Measurements from ENCODE around the gene PLRG1.

PLRG1 gene

DNA sequence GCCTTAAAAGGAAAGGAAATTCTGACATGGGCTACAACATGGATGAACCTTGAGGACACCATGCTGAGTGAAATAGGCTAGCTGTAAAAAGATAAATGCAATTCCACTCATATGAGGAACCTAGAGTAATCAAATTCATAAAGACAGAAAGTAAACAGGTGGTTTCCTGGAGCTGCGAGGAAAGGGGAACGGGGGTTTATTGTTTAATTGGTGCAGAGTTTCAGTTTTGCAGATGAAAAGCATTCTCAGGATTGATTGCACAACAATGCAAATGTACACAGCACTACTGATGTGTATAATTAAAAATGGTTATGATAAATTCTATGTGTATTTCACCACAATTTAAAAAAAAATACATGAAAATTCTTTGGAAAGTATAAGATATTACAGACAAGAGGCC lies 24.0 kb downstream of the PLRG1 start:
- in situ Hi-C loops (cut with MboI; ENCODE audit: low sequenced_read_pairs): no loop called here

DNA sequence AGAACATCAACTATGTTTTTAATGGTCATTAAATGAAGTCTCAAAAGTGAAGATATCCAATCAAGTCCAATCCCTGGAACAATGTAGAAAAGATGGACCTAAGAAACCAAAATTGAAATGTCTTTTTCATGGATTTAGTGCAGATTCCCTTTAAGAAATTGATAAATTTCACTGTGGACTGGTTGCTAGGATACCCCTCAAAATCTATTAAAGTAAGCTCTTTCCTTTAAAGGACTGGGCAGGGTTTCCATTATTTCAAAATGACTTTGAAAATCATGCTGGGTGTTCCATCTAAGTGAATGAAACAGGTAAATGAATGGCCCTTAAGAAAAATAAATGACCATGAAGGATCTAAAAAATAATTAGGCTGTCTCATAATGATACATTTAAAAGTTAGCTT lies 28.6 kb downstream of the PLRG1 start:
- in situ Hi-C loops (cut with MboI; ENCODE audit: low sequenced_read_pairs): no loop called here

DNA sequence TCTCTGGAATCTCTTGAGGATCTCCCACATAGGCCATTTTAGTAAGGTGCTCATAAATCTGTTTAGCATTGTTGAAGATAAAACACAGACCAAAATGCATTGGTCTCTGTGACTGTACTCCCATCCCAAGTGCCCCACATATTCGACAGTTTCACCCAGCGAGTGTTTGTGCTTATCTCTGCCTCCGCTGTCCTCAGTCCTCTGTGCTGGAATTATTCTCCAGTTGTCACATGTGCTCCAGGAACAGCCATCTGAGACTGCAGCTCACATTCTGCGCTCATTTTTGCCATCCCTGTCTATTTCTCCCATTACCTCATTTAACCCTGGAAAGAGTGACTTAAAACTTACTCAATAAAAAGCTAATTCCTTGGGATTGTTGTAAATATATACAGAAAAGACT lies 31.0 kb downstream of the PLRG1 start:
- in situ Hi-C loops (cut with MboI; ENCODE audit: low sequenced_read_pairs): no loop called here

DNA sequence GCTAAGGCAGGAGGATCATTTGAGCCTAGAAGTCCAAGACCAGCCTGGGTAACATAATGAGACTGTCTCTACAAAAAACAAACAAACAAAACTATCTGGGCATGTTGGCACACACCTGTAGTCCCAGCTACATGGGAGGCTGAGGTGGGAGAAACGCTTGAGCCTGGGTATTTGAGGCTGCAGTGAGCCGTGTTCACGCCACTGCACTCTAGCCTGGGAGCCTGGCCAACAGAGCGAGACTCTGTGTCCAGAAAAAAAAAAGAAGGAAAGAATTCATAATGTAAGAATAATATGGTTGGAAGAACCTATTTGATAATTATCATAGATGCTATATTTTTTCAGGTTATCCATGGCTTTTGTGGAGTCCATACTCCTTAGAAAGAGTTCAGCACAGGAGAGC lies 32.6 kb downstream of the PLRG1 start:
- in situ Hi-C loops (cut with MboI; ENCODE audit: low sequenced_read_pairs): no loop called here

DNA sequence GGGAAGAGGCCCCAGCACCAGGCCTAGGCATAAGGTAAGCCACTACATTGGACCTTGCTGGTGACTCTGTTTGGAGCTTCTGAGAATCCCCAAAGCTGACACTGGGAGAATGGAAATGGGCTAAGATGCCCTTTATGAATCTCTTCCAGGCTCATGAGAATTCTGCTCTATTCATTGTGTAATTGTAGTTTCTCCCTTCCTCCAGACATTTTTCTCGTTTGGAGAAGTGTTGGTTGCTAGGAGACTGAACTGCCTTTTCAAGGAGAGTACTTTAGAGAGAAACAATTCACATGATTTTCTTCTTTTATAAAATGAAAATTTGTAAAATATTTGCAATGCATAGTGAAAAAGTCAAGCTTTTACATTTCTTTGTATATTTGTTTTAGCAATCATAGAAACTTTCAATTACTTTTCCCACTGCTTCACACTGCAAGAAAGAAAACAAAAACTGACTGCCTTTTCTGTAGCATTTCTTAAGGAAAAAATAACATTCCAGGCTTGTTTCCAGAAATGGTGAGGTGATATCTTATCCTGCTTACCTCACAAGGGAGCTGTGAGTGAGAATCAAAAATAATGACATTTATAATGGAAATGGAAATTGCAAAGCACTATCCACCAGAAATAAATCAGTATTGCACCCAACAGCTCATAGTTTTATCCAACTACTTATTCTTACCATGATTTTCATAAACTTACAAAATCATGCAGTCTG lies 33.7 kb downstream of the PLRG1 start:
- in situ Hi-C loops (cut with MboI; ENCODE audit: low sequenced_read_pairs): no loop called here

DNA sequence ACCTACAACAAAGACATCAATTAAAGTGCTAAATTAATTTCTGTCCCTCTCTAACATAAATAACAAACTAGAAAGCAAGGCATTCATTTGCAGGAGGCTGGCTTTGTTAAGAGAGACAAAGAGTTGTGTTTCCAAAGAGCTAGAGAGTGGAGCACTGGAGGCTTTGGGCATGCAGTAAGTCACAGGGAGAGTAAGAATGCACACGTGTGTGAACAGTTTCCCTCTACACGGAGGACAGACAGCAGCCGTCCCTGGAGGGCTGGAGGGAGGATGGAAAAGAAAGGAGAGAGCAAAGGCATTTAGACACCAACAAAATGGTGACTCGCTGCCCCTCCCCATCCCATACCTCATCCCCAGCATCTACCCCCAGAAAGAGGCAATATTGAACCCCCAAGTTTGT lies 38.2 kb downstream of the PLRG1 start:
- in situ Hi-C loops (cut with MboI; ENCODE audit: low sequenced_read_pairs): no loop called here

DNA sequence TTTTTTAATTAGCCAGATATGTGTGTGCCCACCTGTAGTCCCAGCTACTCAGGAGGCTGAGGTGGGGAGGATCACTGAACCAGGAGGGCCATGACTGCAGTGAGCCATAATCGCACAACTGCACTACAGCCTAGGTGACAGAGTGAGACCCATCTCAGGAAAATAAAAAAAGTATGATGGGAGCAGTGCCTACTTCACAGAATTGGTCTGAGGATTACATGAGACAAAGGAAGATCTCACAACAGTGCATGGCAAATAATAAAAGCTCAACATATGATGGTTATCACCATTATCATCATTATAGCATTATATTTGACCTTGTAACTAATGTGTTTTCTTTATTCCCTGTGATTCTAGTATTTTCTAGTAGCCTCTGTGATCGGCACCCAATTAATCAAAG lies 38.7 kb downstream of the PLRG1 start:
- in situ Hi-C loops (cut with MboI; ENCODE audit: low sequenced_read_pairs): no loop called here

DNA sequence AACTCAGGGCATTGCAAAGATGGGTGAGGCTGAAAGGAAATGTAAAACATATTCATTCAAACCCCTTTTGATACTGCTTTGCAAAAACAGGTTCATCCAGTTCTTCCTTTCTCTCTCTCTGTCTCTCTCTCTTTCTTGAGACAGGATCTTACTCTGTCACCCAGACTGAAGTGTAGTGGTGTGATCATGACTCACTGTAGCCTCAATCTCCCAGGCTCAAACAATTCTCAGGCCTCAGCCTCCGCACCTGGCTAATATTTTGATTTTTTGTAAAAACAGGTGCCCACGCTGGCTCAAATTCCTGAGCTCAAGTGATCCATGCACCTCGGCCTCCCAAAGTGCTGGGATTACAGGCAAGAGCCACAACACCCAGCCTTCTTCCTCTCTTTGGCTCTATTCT lies 43.0 kb downstream of the PLRG1 start:
- in situ Hi-C loops (cut with MboI; ENCODE audit: low sequenced_read_pairs): no loop called here

DNA sequence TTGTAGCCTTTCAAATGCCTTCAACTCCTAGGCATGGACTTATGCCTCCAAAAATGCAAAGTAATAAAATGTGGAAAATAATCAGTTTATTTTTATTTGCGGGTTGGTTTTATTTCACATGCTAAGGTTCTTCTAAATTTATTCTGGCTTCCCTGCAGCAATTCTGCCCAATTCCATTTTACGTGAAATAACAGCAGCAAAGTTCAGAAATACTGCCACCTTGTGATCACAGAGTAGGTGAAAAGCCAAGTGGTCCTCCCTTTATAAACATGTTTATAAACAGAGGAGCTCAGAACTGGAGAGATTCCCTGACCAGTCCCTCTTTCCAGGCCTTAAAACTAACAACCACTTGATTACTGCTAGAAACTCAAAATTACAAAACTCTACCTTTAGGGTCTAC lies 43.9 kb downstream of the PLRG1 start:
- in situ Hi-C loops (cut with MboI; ENCODE audit: low sequenced_read_pairs): no loop called here

DNA sequence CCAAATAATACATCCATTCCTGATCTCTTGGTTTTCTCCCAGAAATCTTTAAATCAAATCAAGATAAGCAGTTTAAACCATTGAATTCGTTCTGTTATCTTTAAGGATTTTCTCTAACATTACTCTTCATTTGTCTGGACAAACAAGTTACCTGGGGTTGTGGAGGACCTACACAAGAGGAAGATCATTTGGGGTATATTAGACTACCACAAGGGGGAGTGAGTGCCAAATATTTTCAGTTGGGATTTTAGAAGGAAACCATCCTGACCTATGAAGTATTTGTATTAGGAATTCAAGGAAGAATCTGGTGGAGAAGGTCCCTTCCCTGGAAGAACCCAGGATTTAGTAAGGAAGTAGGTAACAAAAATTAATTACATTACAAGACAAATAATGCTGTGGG lies 46.6 kb downstream of the PLRG1 start:
- in situ Hi-C loops (cut with MboI; ENCODE audit: low sequenced_read_pairs): no loop called here

DNA sequence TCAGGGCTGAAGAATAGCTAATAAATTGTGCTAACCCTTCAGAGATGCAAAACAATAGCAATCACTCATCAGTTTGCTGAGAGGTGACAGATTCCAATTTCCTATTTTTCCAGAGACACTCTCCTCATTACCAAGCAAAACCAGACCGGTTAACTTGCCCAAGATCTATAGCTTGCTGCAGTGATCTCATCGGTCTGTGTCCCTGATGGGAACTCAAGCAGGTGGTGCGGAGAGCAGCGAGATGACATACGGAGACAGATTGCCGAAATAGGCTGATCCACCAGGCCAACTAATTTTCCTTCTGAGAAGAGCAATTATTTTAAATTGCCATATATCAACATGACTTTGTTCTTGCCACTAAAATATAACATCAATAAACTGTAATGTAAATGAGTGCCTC lies 48.1 kb downstream of the PLRG1 start:
- in situ Hi-C loops (cut with MboI; ENCODE audit: low sequenced_read_pairs): no loop called here

DNA sequence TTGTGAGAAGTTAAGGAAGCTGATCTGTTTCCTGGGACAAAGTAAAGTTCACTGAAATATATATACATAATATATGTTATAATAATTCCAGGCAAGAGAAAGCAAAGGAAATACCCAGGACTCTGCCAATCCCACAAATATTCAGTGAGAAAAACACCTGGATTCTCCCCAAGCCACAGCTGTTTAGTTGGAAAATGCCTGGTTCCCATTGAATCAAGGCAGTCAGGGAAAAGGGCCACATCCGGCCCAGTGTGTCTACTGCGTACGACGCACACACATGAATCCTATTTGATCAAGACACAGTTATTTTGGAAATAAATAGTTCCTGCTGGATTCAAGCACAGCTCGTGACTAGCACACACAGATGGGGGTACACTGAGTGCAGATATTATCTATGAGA lies 52.3 kb downstream of the PLRG1 start:
- in situ Hi-C loops (cut with MboI; ENCODE audit: low sequenced_read_pairs): no loop called here

DNA sequence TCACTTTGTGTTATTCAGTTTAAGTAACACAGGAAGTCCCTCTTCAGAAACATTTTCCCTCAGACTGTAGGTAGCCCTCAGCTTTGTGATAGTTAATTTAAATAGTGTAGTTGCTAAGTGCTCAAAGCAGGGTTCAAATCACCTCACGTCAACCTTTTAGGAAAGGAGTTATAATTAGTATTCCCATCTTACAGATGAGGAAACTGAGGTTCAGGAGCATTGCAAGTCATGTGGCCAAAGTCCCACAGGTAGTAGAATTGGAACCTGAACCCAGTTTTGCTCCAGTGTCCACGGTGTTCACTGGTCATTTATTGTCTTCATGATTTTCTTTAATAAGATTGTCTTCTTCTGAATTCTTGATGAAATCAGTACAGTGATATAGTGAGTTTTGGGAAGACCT lies 54.3 kb downstream of the PLRG1 start:
- in situ Hi-C loops (cut with MboI; ENCODE audit: low sequenced_read_pairs): no loop called here

DNA sequence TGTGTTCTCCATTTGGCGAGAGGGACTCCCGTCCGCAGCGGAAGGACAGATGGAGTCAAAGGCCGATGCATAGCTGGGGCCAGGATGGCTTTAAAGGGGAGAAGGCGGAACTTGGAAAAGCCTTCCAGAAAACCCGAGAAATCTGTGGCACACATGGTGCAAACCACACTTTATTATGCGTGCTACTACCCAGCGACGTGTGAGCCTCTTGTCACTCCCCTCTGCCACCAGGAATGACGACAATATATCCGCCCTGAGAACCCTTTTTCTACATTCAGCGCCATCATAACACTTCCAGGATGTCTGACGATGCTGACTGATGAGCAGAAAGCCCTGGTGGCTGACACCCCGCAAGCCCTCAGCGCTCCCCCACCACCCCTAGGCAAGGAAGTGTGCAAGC lies 57.9 kb downstream of the PLRG1 start:
- in situ Hi-C loops (cut with MboI; ENCODE audit: low sequenced_read_pairs): no loop called here

DNA sequence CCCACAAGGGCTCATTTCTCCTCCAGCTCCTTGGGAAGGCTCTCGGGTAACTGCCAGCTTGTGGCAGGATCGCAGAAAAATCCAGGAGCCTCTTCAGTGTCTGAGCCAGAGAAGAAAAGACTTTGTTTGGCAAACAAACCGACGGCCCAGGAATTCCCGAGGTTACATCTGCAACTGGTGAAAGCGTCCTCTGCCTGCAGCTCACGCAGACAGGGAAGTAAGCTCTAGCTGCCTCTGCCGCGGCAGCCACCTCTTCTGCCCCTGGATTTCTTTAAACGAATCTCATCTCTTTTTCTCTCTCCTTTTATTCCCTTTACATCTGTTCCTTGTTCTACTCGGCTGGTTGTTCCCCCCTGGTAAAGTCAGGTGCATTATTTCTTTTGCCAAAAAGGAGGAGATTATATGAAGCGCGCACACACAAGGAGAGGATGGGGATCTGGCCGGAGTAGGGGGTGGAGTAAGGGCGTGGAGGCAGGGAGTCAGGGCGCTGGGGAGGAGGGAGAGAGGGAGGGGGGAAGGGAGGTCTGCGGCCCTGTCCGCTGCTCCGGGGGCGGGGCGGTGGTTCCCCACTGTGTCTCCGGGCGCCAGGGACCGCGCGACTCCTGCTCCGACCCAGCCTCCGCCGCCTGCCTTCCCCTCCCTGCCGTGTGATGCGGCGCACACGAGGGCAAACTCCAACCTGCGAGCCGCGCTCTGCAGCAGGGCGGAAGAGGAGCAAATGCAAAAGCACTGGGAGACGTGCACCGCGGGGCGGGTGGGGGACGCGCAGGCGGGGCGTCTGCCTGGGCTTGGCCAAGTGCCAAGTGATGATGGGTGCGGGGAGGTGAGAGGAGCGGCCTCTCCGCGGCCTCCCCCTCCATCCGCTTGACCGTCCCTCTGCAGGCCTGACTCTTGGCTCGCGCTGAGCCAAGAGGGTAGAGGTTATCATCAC lies 58.6 kb downstream of the PLRG1 start, which contains the start of gene DCHS2:
TSS of gene DCHS2 (minus strand) at position 459 of the 931 bp plus-strand sequence. CDS start at position 15, 444 bp downstream.
- in situ Hi-C loops (cut with MboI; ENCODE audit: low sequenced_read_pairs): no loop called here

DNA sequence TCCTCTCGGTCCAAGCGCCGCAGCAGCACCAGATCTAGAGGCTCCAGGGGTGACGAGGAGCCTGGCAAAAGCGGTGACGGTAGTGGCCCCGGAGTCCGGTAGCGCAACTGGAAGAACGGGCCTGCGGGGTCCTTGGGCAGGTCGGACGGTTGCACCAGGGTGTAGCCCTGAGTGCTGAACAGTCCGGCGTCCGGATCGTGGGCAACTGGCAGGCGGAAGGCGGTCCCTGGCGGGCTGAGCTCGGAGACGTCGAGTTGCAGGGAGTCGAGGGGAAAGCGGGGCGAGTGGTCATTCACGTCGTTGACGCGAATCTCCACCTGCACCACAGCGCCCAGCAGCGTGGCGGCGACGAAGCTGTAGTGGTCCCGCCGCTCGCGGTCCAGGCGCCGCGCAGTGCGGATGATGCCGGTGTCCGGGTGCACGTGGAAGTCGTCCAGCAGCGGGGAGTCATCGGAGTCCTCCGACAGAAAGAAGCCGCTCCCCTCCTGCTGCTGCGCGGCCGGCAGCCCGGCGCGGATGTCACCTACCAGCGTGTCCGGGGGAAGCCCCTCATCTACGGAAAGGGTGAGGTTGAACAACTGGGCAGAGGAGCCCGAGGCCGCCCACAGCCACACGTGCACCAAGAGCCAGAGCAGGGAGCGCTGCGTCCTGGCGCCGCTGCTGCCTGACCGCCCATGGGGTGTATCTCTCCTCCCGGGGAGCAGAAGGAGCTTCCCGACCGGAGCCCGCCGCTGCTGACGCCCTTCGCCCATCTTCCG lies 59.4 kb downstream of the PLRG1 start:
- in situ Hi-C loops (cut with MboI; ENCODE audit: low sequenced_read_pairs): no loop called here

DNA sequence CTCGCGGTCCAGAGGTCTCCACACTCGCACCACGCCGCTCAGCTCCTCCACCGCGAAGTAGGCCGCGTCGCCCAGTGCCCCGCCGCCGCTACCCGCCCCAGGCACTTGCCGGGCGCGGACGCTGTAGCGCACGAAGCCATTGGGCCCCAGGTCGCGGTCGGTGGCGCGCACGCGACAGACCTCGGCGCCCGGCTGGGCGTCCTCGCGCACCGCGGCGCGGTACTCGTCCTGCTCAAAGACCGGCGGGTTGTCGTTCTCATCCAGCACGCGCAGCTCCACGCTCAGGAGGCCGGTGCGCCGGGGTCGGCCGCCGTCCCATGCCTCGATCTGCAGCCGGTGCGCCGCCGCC lies 60.0 kb downstream of the PLRG1 start:
- in situ Hi-C loops (cut with MboI; ENCODE audit: low sequenced_read_pairs): no loop called here

DNA sequence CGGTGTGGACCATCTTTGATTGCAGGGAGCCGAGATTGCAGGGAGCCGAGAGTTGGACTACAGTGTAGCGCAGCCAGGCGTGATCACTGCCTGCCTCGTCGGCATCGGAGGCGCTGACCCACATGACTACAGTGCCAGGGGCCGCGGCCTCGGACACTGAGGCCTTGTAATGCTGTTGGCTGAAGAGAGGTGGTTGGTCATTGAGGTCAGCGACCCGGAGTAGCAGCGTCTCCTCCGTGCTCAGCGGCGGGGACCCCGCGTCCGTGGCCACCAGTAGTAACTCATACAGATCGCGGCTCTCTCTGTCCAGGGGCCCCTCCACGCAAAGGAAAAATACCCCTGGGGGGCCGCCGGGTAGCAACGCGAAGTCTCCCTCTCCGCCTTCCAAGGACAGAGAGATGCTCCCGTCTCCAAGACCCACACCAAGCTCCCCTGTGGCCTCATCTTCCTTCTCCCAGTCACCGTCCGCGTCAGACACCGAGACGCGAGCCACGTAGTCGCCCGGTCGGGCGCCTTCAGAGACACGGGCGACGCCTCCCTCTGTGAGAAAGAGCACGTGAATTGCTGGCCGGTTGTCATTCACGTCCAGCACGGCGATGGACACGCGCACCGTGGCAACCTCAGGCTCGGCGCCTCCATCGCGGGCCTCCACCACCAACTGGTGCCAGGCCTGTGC lies 60.5 kb downstream of the PLRG1 start:
- in situ Hi-C loops (cut with MboI; ENCODE audit: low sequenced_read_pairs): no loop called here

DNA sequence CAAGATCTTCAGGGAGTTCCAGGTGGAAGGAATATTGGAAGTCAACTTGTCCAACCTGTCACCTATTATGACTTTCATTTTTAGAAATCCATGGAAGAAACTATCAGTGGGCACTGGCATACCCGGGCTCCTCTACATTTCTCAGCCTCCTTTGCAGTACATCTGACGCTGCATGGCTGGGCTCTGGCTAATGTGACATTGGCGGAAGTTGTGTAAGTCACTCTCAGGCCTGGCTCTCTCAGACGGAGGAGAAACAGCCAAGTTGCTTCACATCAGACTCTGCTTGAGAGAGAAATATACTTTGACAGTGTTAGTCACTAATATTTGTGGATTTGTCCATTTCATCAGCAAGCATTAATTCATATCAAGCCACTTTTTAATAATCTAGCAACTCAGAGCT lies 63.1 kb downstream of the PLRG1 start:
- in situ Hi-C loops (cut with MboI; ENCODE audit: low sequenced_read_pairs): no loop called here

DNA sequence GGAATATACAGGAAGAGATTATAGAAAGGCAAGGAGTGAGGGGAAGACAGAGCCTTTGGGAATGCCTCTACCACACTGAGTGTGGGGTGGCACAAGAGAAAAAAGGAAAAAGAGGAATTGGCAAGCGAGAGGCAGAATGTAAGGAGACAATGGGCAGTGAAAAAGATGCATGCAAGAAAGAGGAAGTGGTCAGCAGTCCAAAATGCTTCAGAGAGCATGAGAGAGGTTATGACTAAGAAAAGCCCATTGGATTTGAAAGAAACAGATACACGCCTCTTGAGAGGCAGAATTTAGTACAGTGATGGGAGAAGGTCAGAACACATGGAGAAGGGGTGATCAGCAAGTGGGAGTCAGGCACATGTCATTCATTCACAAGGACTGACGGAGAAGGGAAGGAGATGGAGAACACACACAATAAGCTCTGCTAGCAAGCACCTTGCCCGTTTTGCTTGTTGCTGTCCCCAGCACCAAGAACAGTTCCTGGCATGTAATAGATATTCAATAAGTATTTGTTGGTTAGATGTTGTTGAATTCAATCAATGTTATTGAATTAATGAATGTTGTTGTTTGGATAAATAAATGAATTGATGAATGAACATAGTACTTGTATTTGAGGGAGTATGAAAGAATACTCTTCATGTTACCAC lies 65.0 kb downstream of the PLRG1 start:
- in situ Hi-C loops (cut with MboI; ENCODE audit: low sequenced_read_pairs): no loop called here

Data from HL-60/S4 (cell line).